ENCODE data around the gene HEG1.

GRCh38 chr3:124969963-124970722, 85.7 kb downstream of the HEG1 start:
- no peak for TF ChIP-seq CTCF (IDR thresholded peaks at IDR 0.05; ENCODE audit: insufficient read depth, low read length, poor library complexity, severe bottlenecking)
- no peak for TF ChIP-seq EZH2phosphoT487 (conservative IDR thresholded peaks at IDR 0.05; ENCODE audit: low read length)

All from SU-DHL-6 (cell line).